HepG2 (cell line): ENCODE data around the gene MICAL3. TPM values are rescaled to one million over a fixed set of nuclear protein-coding genes. Genes with fewer than 3 reads are reported as not detected.
"Not testable (repeated sequence)": the region's sequence is repeated elsewhere in the genome, so short reads cannot be mapped to it uniquely, and the experiment has no call there.

Experiments used
- ATAC-seq: fragments of 200-7000 bp; cut with Tn5 transposase; 3 replicates; pipeline ENCODE4 v1.9.1; 2020; ENCODE audit warnings: mild to moderate bottlenecking, moderate library complexity
- BruUV-seq: library from RNA; stranded (reverse); fragments of 400-500 nt; replicated peaks from 2 replicates; lab custom pipeline; 2021; lab: Mats Ljungman, UMichigan
- CTCF ChIA-PET: fragments of 300-600 bp; formaldehyde crosslinking; extraction: SDS; loops from one replicate; lab custom pipeline; 2021; ENCODE audit warnings: low total read pairs, inconsistent platforms, low intra/inter-chr PET ratio; lab: Yijun Ruan, JAX
- POLR2A ChIA-PET: fragments of 350-600 bp; sonication (Branson Sonifier 250); formaldehyde crosslinking; loops from one replicate; lab custom pipeline; 2020; ENCODE audit warnings: antibody characterized with exemption, inconsistent platforms; lab: Yijun Ruan, JAX
- DNase-seq: peaks from one replicate; pipeline ENCODE4 v3.0.0-alpha.2; 2015; ENCODE audit warnings: low spot score
- FAIRE-seq: peaks from 3 replicates; lab custom pipeline; 2011; peaks lifted over from hg19 to GRCh38; lab: Jason Lieb, UNC
- H2AFZ ChIP-seq: one replicate; pipeline ENCODE4 v1.6.1; 2011; ENCODE audit warnings: low read length, inconsistent platforms
- H3K27ac ChIP-seq: fragments of 300-600 bp; 3 replicates; pipeline ENCODE4 v1.8.0; 2011; ENCODE audit warnings: mixed run types, mild to moderate bottlenecking, mixed read lengths, low read length, inconsistent platforms; ENCODE audit not compliant: insufficient read depth; ENCODE audit errors: extremely low read length
- H3K27me3 ChIP-seq, 2 experiments: fragments of 200-600 bp in 1 of 2; 2 replicates in 1 of 2; 3 replicates in 1 of 2; pipeline versions ENCODE4 v1.6.0 to v1.8.0; 2011; ENCODE audit warnings: low read length in 2 of 2, mild to moderate bottlenecking in 2 of 2, moderate library complexity in 2 of 2, inconsistent platforms in 1 of 2; ENCODE audit not compliant: insufficient read depth in 2 of 2, control insufficient read depth in 1 of 2
- H3K36me3 ChIP-seq, 2 experiments: fragments of 200-600 bp in 1 of 2; replicated peaks in 1 of 2; 2 replicates in 1 of 2; 3 replicates in 1 of 2; pipeline versions ENCODE4 v1.5.1 to v1.8.0; 2011; ENCODE audit warnings: low read length in 2 of 2, inconsistent platforms in 1 of 2; ENCODE audit not compliant: insufficient read depth in 2 of 2, control insufficient read depth in 1 of 2
- H3K4me1 ChIP-seq: 2 replicates; pipeline ENCODE4 v1.5.1; 2012; ENCODE audit warnings: low read length, inconsistent platforms; ENCODE audit not compliant: insufficient read depth
- H3K4me2 ChIP-seq: 2 replicates; pipeline ENCODE4 v1.6.0; 2011; ENCODE audit warnings: low read depth, low read length, inconsistent platforms
- H3K4me3 ChIP-seq, 3 experiments: fragments of 200-600 bp in 1 of 3; sonication (generic), shearing (Covaris generic) in 1 of 3; replicated peaks in 1 of 3; 2 replicates each; pipeline ENCODE4 v1.5.1; 2011 to 2016; ENCODE audit warnings: low read length in 3 of 3, inconsistent platforms in 2 of 3, low read depth in 2 of 3, mild to moderate bottlenecking in 2 of 3, control low read depth in 1 of 3, mixed read lengths in 1 of 3; ENCODE audit not compliant: insufficient read depth in 1 of 3
- H3K79me2 ChIP-seq: one replicate; pipeline ENCODE4 v1.6.1; 2011; ENCODE audit warnings: low read length, inconsistent platforms; ENCODE audit not compliant: insufficient read depth
- H3K9ac ChIP-seq: 2 replicates; pipeline ENCODE4 v1.6.0; 2011; ENCODE audit warnings: mild to moderate bottlenecking, low read depth, low read length, inconsistent platforms; ENCODE audit not compliant: insufficient read depth
- H3K9me3 ChIP-seq: 2 replicates; pipeline ENCODE4 v1.5.1; 2012; ENCODE audit warnings: mild to moderate bottlenecking, low read length
- H4K20me1 ChIP-seq: 2 replicates; pipeline ENCODE4 v1.6.0; 2011; ENCODE audit warnings: inconsistent platforms, mild to moderate bottlenecking, low read length, moderate library complexity; ENCODE audit not compliant: insufficient read depth
- BCL6 ChIP-seq: IDR thresholded peaks from 2 replicates; pipeline ENCODE4 v1.6.1; 2016; ENCODE audit warnings: missing genetic modification reagents, missing compliant biosample characterization
- KAT8 ChIP-seq: IDR thresholded peaks from 2 replicates; pipeline ENCODE4 v1.6.1; 2016; ENCODE audit warnings: missing genetic modification reagents, missing compliant biosample characterization
- MAFF ChIP-seq: IDR thresholded peaks from 2 replicates; pipeline ENCODE4 v1.6.1; 2011; ENCODE audit warnings: low read depth, low read length, improper control_type of control experiment
- MAFK ChIP-seq, 2 experiments: IDR thresholded peaks in 1 of 2; conservative IDR thresholded peaks in 1 of 2; 2 replicates each; pipeline ENCODE4 v1.6.1; 2011; ENCODE audit warnings: improper control_type of control experiment in 2 of 2, low read length in 2 of 2
- MYC ChIP-seq: sonication (generic); formaldehyde crosslinking; IDR thresholded peaks from 2 replicates; pipeline ENCODE4 v1.9.0; 2021; ENCODE audit warnings: missing genetic modification reagents, borderline replicate concordance
- ZBTB7A ChIP-seq: sonication (generic); formaldehyde crosslinking; IDR thresholded peaks from 2 replicates; pipeline ENCODE4 v1.8.0; 2022; ENCODE audit warnings: mild to moderate bottlenecking, missing genetic modification reagents
- ZNF569 ChIP-seq: sonication (generic); formaldehyde crosslinking; IDR thresholded peaks from 2 replicates; pipeline ENCODE4 v1.5.0; 2020; ENCODE audit warnings: mild to moderate bottlenecking, missing genetic modification reagents, moderate library complexity, borderline replicate concordance
- ZNF644 ChIP-seq: IDR thresholded peaks from 2 replicates; pipeline ENCODE4 v1.6.1; 2016; ENCODE audit warnings: low read depth
- WGBS: methylation state at CpG from one replicate; pipeline ENCODE4 v1.1.6; 2017; ENCODE audit warnings: low lambda C conversion rate; 5-methylcytosine and 5-hydroxymethylcytosine counted together
- in situ Hi-C: cut with HindIII; loops from 2 replicates; pipeline ENCODE4 v1.10.0; 2017; ENCODE audit warnings: low pct_unique_long_range_greater_than_20kb; ENCODE audit not compliant: extremely low pct_ligation_motif_present
- intact Hi-C: fragments of 100-400 bp; cut with micrococcal nuclease; formaldehyde crosslinking; loops from one replicate; pipeline ENCODE4 v1.10.0; 2022; ENCODE audit not compliant: unreplicated experiment
- polyA plus RNA-seq, 8 experiments: library from polyadenylated mRNA; depleted of rRNA in 3 of 8; stranded (reverse) in 7 of 8; unstranded in 1 of 8; fragments of >200 nt; fragmentation: Illumina TruSeq in 4 of 8; extraction: Trizol in 4 of 8; gene quantifications; 2 replicates each; pipeline versions ENCODE4 v1.2.1 to v1.2.3, GENCODE V29; 2011 to 2016; ENCODE audit warnings: low read depth in 4 of 8, missing spikeins in 1 of 8, mixed read lengths in 1 of 8; ENCODE audit not compliant: insufficient read depth in 1 of 8
- total RNA-seq, 5 experiments: library from RNA; depleted of rRNA; stranded (reverse); fragments of >200 nt; fragmentation: Illumina TruSeq; extraction: Trizol; gene quantifications; 2 replicates each; pipeline ENCODE4 v1.2.3, GENCODE V29; 2016; ENCODE audit warnings: low read depth in 1 of 5

The MICAL3 gene
- total and polyA plus RNA-seq, 2 of the 13 experiments (the other 11 are each of a cell fraction or from before 2014, with no cell fraction given), result 5.3 to 12.5 TPM

- peaks cover 35% of the 10 kb centered on the region for H3K79me2 ChIP-seq
Measured at GRCh38 chr22:17764852-17765251, 259.5 kb downstream of the MICAL3 start.

GRCh38 chr22:17764036-17764435, 260.3 kb downstream of the MICAL3 start:
- no peaks in the 10 kb centered on the region for H3K27me3 ChIP-seq
- ATAC-seq (peak; percentile 42), DNase-seq (no peak), FAIRE-seq (peak; percentile 28)
- WGBS, result 64% methylated on average over 5 of the region's 5 CpGs
- BruUV-seq, result no TSS peak
- peaks cover 61% of the 10 kb centered on the region for H3K4me1 ChIP-seq
- intact Hi-C loops (no loop called here), in situ Hi-C loops (no loop called here)
- H2AFZ ChIP-seq, result no peak overlapping the region
- peak overlapping the region; percentile 31 for H3K27ac ChIP-seq
- no peak overlapping the region for H3K4me3 ChIP-seq
- H3K79me2 ChIP-seq, result peaks cover 35% of the 10 kb centered on the region
- no peaks in the 10 kb centered on the region for H3K9me3 ChIP-seq
- H3K4me2 ChIP-seq, result no peak overlapping the region; the same call in 1 of the 2 replicates
- CTCF ChIA-PET, result no interaction called here
- no peaks in the 10 kb centered on the region for H4K20me1 ChIP-seq
- TF ChIP-seq KAT8 (CRISPR knock-in tag) (no peak), BCL6 (CRISPR knock-in tag) (no peak), ZNF644 (CRISPR knock-in tag) (no peak), MYC (no peak), ZBTB7A (CRISPR knock-in tag) (no peak), ZNF569 (no peak)
- H3K9ac ChIP-seq, result no peak overlapping the region
- POLR2A ChIA-PET, result interaction anchor here (2.3 kb wide), 1 partner anchor 13 kb away, joined by 7 read pairs; no protein-coding TSS in a partner anchor
- H3K36me3 ChIP-seq, result no peaks in the 10 kb centered on the region

More at GRCh38 chr22:17764852-17765251, 259.5 kb downstream of the MICAL3 start:
- H3K9ac ChIP-seq, ATAC-seq, in situ Hi-C loops, H3K4me3 ChIP-seq, H3K27me3 ChIP-seq, intact Hi-C loops, H3K4me2 ChIP-seq, H2AFZ ChIP-seq, H4K20me1 ChIP-seq: not testable (repeated sequence)
- 100% methylated on average over 3 of the region's 5 CpGs for WGBS
- H3K4me1 ChIP-seq, result peaks cover 68% of the 10 kb centered on the region
- peak; percentile 45; the same call in 1 of the 2 replicates for TF ChIP-seq MAFF
- peak; percentile 36 to 65; a peak in 3 of 4 replicates for TF ChIP-seq MAFK (conservative IDR thresholded peaks at IDR 0.05 in 1 of 2, IDR thresholded peaks at IDR 0.05 in 1 of 2; ENCODE audit: low read length in 2 of 2)
- TF ChIP-seq, all 625 proteins: peak for 2; not testable (repeated sequence) for 623
- CTCF ChIA-PET, H3K36me3 ChIP-seq, FAIRE-seq, DNase-seq, BruUV-seq, H3K9me3 ChIP-seq, H3K27ac ChIP-seq: not testable (repeated sequence)
- POLR2A ChIA-PET, result interaction anchor here (0.9 to 2.3 kb wide), 2 partner anchors 10 to 12 kb away, joined by 3 to 7 read pairs; partner anchors contain the start of gene BID

- H3K4me2 ChIP-seq, H2AFZ ChIP-seq, in situ Hi-C loops, H3K9ac ChIP-seq, H3K27ac ChIP-seq, ATAC-seq, H3K4me3 ChIP-seq, BruUV-seq, CTCF ChIA-PET, H3K9me3 ChIP-seq, H4K20me1 ChIP-seq, H3K27me3 ChIP-seq, intact Hi-C loops, DNase-seq, H3K36me3 ChIP-seq, FAIRE-seq: not testable (repeated sequence)
- Histone ChIP-seq H3K79me2 (peaks cover 38% of the 10 kb centered on the region), H3K4me1 (peaks cover 61% of the 10 kb centered on the region)
- POLR2A ChIA-PET, result interaction anchor here (4.2 kb wide), 1 partner anchor 10 kb away, joined by 19 read pairs; the partner anchor contains the start of gene BID
- WGBS, result 95% methylated on average over 10 of the region's 10 CpGs
Measured at GRCh38 chr22:17763442-17763841, 260.9 kb downstream of the MICAL3 start.
